HepG2 (cell line): ENCODE data around the gene KRTAP2-3. TPM values are rescaled to one million over a fixed set of nuclear protein-coding genes. Genes with fewer than 3 reads are reported as not detected.

Source experiments
- ASH2L ChIP-seq: fragments of 300-600, 200-600 bp; sonication (generic); IDR thresholded peaks from 2 replicates; pipeline ENCODE4 v1.7.0; 2017; ENCODE audit warnings: low read depth, mild to moderate bottlenecking, moderate library complexity, mixed read lengths, low read length; ENCODE audit not compliant: insufficient read length
- CC2D1A ChIP-seq: sonication (generic); formaldehyde crosslinking; IDR thresholded peaks from 2 replicates; pipeline ENCODE4 v1.8.1; 2023; ENCODE audit warnings: mild to moderate bottlenecking, missing genetic modification reagents
- FOXJ3 ChIP-seq: sonication (generic); formaldehyde crosslinking; IDR thresholded peaks from 2 replicates; pipeline ENCODE4 v1.4.0; 2020; ENCODE audit warnings: missing genetic modification reagents, mild to moderate bottlenecking, borderline replicate concordance
- HMG20B ChIP-seq: conservative IDR thresholded peaks from 2 replicates; pipeline ENCODE4 v1.6.1; 2016; ENCODE audit warnings: missing genetic modification reagents, missing compliant biosample characterization
- NCOR1 ChIP-seq: fragments of 200-600 bp; sonication (generic); IDR thresholded peaks from 2 replicates; pipeline ENCODE4 v1.7.0; 2017; ENCODE audit warnings: antibody characterized with exemption, low read length, borderline replicate concordance
- ONECUT2 ChIP-seq: sonication (generic); formaldehyde crosslinking; IDR thresholded peaks from 2 replicates; pipeline ENCODE4 v1.4.0; 2020; ENCODE audit warnings: missing genetic modification reagents
- RFXANK ChIP-seq: IDR thresholded peaks from 2 replicates; pipeline ENCODE4 v1.6.1; 2016
- RXRA ChIP-seq: sonication (generic); formaldehyde crosslinking; IDR thresholded peaks from 2 replicates; pipeline ENCODE4 v1.5.1; 2020; ENCODE audit warnings: missing genetic modification reagents
- RXRB ChIP-seq: IDR thresholded peaks from 2 replicates; pipeline ENCODE4 v1.6.1; 2016; ENCODE audit warnings: borderline replicate concordance, missing genetic modification reagents, missing compliant biosample characterization
- SATB2 ChIP-seq: sonication (generic); formaldehyde crosslinking; IDR thresholded peaks from 2 replicates; pipeline ENCODE4 v1.5.0; 2020; ENCODE audit warnings: missing genetic modification reagents
- SIX4 ChIP-seq: sonication (generic); formaldehyde crosslinking; IDR thresholded peaks from 2 replicates; pipeline ENCODE4 v1.4.0; 2020; ENCODE audit warnings: missing genetic modification reagents
- SOX13 ChIP-seq, 3 experiments: fragments of 450-650 bp in 1 of 3; sonication (generic) in 1 of 3; formaldehyde crosslinking in 1 of 3; IDR thresholded peaks in 2 of 3; conservative IDR thresholded peaks in 1 of 3; 2 replicates each; pipeline versions ENCODE4 v1.5.0 to v1.6.1; 2016 to 2020; ENCODE audit warnings: antibody characterized with exemption in 1 of 3, mild to moderate bottlenecking in 1 of 3, missing compliant biosample characterization in 1 of 3, missing genetic modification reagents in 1 of 3, moderate library complexity in 1 of 3
- SPEN ChIP-seq: sonication (generic); formaldehyde crosslinking; IDR thresholded peaks from 2 replicates; pipeline ENCODE4 v1.5.1; 2020; ENCODE audit warnings: low read depth, mild to moderate bottlenecking, missing genetic modification reagents
- TBX2 ChIP-seq: sonication (generic); formaldehyde crosslinking; IDR thresholded peaks from 2 replicates; pipeline ENCODE4 v1.5.0; 2020; ENCODE audit warnings: missing genetic modification reagents, mild to moderate bottlenecking, borderline replicate concordance
- TCF7 ChIP-seq: sonication (generic); IDR thresholded peaks from 2 replicates; pipeline ENCODE4 v1.6.1; 2016; ENCODE audit warnings: antibody characterized with exemption, low read depth
- TGIF2 ChIP-seq: IDR thresholded peaks from 2 replicates; pipeline ENCODE4 v1.6.1; 2016; ENCODE audit warnings: control low read depth, missing compliant biosample characterization
- ZKSCAN1 ChIP-seq: fragments of 150-350 bp; IDR thresholded peaks from 2 replicates; pipeline ENCODE4 v1.6.1; 2014; ENCODE audit warnings: low read length
- ZNF264 ChIP-seq: sonication (generic); formaldehyde crosslinking; IDR thresholded peaks from 2 replicates; pipeline ENCODE4 v1.4.0; 2020; ENCODE audit warnings: missing genetic modification reagents
- ZNF652 ChIP-seq: IDR thresholded peaks from 2 replicates; pipeline ENCODE4 v1.6.1; 2016; ENCODE audit warnings: low read depth, borderline replicate concordance
- ZNF660 ChIP-seq: sonication (generic); formaldehyde crosslinking; IDR thresholded peaks from 2 replicates; pipeline ENCODE4 v1.5.1; 2020; ENCODE audit warnings: mild to moderate bottlenecking, low read depth, missing genetic modification reagents, borderline replicate concordance
- ZNF781 ChIP-seq: sonication (generic); formaldehyde crosslinking; IDR thresholded peaks from 2 replicates; pipeline ENCODE4 v1.5.1; 2020; ENCODE audit warnings: borderline replicate concordance, mild to moderate bottlenecking, missing genetic modification reagents; ENCODE audit errors: not compliant biosample characterization
- polyA plus RNA-seq, 8 experiments: library from polyadenylated mRNA; depleted of rRNA in 3 of 8; stranded (reverse) in 7 of 8; unstranded in 1 of 8; fragments of >200 nt; fragmentation: Illumina TruSeq in 4 of 8; extraction: Trizol in 4 of 8; gene quantifications; 2 replicates each; pipeline versions ENCODE4 v1.2.1 to v1.2.3, GENCODE V29; 2011 to 2016; ENCODE audit warnings: low read depth in 4 of 8, missing spikeins in 1 of 8, mixed read lengths in 1 of 8; ENCODE audit not compliant: insufficient read depth in 1 of 8
- total RNA-seq, 5 experiments: library from RNA; depleted of rRNA; stranded (reverse); fragments of >200 nt; fragmentation: Illumina TruSeq; extraction: Trizol; gene quantifications; 2 replicates each; pipeline ENCODE4 v1.2.3, GENCODE V29; 2016; ENCODE audit warnings: low read depth in 1 of 5
- TF ChIP-seq, protein P1 (sequence below): sonication (generic); formaldehyde crosslinking; IDR thresholded peaks from 2 replicates; pipeline ENCODE4 v1.4.0; 2020; ENCODE audit warnings: low read depth, mild to moderate bottlenecking, missing genetic modification reagents
- TF ChIP-seq, protein P2 (sequence below): IDR thresholded peaks from 2 replicates; pipeline ENCODE4 v1.6.1; 2016; ENCODE audit warnings: mild to moderate bottlenecking
- TF ChIP-seq, protein P3 (sequence below): sonication (generic); formaldehyde crosslinking; IDR thresholded peaks from 2 replicates; pipeline ENCODE4 v1.5.0; 2020; ENCODE audit warnings: missing genetic modification reagents
- TF ChIP-seq, protein P4 (sequence below): sonication (generic); formaldehyde crosslinking; IDR thresholded peaks from 2 replicates; pipeline ENCODE4 v1.4.0; 2020; ENCODE audit warnings: missing genetic modification reagents
- TF ChIP-seq, protein P5 (sequence below): sonication (generic); formaldehyde crosslinking; IDR thresholded peaks from 2 replicates; pipeline ENCODE4 v1.8.0; 2022; ENCODE audit warnings: missing genetic modification reagents, low read depth, mild to moderate bottlenecking, borderline replicate concordance

KRTAP2-3 gene
- total and polyA plus RNA-seq, 2 of the 13 experiments (the other 11 are each of a cell fraction or from before 2014, with no cell fraction given): 0.25 TPM; not detected in 1

DNA sequence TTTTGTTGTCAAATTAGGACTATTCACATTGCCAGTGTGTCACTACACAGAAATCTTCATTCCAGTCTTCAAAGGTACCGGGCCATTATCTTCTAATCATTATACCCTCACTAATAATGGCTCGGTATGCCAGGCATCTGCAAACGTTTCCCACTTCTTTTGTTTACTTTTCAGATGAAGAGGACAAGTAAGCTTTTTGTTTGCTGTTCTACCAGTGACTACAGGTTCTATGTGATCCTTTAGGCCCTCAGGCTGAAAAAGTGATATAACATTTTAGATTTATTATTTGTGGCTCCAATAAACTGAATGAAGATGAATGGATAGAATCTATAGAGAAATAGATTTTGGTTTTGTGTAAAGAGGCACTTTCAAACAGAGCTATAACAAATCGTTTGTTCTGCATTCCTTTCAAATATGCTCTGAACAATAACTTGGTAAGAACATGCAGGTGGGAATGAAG, 50.6 kb downstream of the KRTAP2-3 start (continued):
- TF ChIP-seq, protein P1, sequence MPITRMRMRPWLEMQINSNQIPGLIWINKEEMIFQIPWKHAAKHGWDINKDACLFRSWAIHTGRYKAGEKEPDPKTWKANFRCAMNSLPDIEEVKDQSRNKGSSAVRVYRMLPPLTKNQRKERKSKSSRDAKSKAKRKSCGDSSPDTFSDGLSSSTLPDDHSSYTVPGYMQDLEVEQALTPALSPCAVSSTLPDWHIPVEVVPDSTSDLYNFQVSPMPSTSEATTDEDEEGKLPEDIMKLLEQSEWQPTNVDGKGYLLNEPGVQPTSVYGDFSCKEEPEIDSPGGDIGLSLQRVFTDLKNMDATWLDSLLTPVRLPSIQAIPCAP (CRISPR knock-in tag): no peak
- TF ChIP-seq TGIF2 (no peak), ZNF660 (no peak), CC2D1A (CRISPR knock-in tag) (no peak), ONECUT2 (peak; percentile 32; the same call in 1 of the 2 replicates), RXRA (no peak; the same call in 1 of the 2 replicates), SATB2 (CRISPR knock-in tag) (peak; percentile 95), TCF7 (peak; percentile 98), RXRB (CRISPR knock-in tag) (peak; percentile 84), SOX13 (IDR thresholded peaks at IDR 0.05) (peak; percentile 97), SOX13 (CRISPR knock-in tag; conservative IDR thresholded peaks at IDR 0.05 in 1 of 2, IDR thresholded peaks at IDR 0.05 in 1 of 2) (peak in 1 of 2 experiments; percentile 100; a peak in 2 of 4 replicates), ZNF264 (peak; percentile 58; the same call in 1 of the 2 replicates), ZKSCAN1 (no peak), ASH2L (peak; percentile 85), ZNF781 (CRISPR knock-in tag) (no peak), SPEN (CRISPR knock-in tag) (no peak), NCOR1 (peak; percentile 57; the same call in 1 of the 2 replicates), TBX2 (CRISPR knock-in tag) (peak; percentile 98), HMG20B (CRISPR knock-in tag) (peak; percentile 87), ZNF652 (0 out of 2 replicates have a peak, but pooled peaks have one; percentile 36), SIX4 (CRISPR knock-in tag) (0 out of 2 replicates have a peak, but pooled peaks have one; percentile 34), FOXJ3 (CRISPR knock-in tag) (peak; percentile 91), RFXANK (CRISPR knock-in tag) (0 out of 2 replicates have a peak, but pooled peaks have one; percentile 18)
- TF ChIP-seq, protein P2, sequence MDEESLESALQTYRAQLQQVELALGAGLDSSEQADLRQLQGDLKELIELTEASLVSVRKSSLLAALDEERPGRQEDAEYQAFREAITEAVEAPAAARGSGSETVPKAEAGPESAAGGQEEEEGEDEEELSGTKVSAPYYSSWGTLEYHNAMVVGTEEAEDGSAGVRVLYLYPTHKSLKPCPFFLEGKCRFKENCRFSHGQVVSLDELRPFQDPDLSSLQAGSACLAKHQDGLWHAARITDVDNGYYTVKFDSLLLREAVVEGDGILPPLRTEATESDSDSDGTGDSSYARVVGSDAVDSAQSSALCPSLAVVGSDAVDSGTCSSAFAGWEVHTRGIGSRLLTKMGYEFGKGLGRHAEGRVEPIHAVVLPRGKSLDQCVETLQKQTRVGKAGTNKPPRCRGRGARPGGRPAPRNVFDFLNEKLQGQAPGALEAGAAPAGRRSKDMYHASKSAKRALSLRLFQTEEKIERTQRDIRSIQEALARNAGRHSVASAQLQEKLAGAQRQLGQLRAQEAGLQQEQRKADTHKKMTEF (CRISPR knock-in tag): peak; percentile 64
- TF ChIP-seq, protein P3, sequence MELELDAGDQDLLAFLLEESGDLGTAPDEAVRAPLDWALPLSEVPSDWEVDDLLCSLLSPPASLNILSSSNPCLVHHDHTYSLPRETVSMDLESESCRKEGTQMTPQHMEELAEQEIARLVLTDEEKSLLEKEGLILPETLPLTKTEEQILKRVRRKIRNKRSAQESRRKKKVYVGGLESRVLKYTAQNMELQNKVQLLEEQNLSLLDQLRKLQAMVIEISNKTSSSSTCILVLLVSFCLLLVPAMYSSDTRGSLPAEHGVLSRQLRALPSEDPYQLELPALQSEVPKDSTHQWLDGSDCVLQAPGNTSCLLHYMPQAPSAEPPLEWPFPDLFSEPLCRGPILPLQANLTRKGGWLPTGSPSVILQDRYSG: no peak
- TF ChIP-seq, protein P4, sequence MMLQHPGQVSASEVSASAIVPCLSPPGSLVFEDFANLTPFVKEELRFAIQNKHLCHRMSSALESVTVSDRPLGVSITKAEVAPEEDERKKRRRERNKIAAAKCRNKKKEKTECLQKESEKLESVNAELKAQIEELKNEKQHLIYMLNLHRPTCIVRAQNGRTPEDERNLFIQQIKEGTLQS: 0 out of 2 replicates have a peak, but pooled peaks have one; percentile 25
- TF ChIP-seq, protein P5, sequence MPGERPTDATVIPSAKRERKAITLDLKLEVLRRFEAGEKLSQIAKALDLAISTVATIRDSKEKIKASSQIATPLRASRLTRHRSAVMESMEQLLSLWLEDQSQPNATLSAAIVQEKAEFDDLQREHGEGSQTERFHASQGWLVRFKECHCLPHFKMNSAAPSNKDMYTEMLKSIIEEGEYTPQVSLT (CRISPR knock-in tag): no peak
